GM19023 (cell line): ENCODE measurements around the gene ADAM23.

Source experiments
- ATAC-seq: cut with Tn5 transposase; IDR thresholded peaks from one replicate; pipeline ENCODE4 v1.9.1; 2021; ENCODE audit warnings: mild to moderate bottlenecking, moderate library complexity; ENCODE audit not compliant: unreplicated experiment

Gene ADAM23

GRCh38 chr2:206488053-206488452, 44.7 kb downstream of the ADAM23 start:
- ATAC-seq = no peak

DNA sequence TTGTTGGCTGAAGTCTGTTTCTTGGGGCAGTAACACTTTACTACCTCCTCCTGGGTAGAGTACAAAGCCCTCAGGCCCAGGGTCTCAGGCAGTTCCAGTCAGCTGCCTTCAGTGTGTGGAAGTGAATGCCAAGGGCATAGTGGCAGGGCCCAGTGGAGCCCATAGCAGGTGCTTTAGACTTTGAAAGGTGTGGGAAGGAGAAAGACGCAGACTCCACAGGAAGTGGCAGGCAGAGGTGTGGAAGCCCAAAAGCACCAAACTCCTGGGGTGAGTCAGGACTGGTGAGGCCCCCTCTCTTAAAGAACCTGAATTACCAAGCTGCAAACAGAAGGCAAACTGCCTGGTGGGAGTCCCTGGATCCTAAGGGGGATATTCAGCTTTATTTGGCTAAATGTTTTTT, 45.3 kb downstream of the ADAM23 start:
- no peak for ATAC-seq

DNA sequence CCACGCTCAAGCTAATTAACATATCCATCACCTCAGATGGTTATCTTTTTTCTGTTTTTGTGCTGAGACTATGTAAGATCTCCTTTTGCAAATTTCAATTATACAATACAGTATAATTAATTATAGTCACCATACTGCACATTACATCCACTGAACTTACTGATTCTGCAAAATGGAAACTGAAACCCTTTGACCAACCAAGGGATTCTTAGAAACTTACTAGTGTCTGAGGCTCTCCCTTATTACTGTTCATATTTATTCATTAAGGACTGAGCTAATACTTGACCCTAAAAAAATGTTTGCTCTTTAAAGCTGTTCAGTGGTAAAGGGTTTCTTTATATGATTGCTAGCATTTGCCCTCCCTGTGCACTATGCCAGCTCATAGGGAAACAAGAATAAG, 50.7 kb downstream of the ADAM23 start:
- ATAC-seq = no peak

DNA sequence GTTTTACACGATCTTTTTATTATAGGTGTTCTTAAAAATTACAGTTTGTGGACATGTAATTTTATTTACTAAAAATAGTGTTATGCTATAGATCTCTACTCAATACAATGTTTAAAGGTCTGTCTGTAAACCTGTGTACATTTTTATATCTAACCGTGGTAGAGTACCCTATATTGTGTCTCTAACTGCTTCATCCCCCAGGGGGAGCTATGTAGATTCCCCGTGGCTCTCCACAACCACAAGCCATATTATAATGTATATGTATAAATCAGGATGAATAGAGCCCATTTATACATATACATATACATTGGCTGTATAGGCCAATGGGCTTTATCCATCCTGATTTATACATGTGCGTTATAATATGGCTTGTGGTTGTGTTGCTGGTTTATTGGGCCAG, 59.4 kb downstream of the ADAM23 start:
- no peak for ATAC-seq

- ATAC-seq = no peak
Measured at GRCh38 chr2:206511283-206511682, 68.0 kb downstream of the ADAM23 start.

DNA sequence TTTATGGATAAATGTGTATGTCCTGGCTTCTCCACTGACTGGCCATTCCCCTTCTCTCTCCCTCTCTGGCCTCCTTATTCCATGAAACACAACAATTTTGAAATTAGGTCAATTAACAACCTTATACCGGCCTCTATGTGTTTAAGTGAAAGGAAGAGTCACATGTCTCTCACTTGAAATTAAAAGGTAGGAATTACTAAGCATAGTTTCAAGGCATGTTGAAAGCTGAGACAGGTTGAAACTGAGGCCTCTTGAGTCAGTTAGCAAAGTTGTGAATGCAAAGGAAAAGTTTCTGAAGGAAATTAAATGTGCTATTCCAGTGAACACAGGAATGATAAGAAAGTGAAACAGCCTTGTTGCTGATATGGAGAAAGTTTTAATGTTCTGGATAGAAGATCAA, 69.7 kb downstream of the ADAM23 start:
- no peak for ATAC-seq

- ATAC-seq = no peak
Measured at GRCh38 chr2:206515580-206515979, 72.2 kb downstream of the ADAM23 start.

DNA sequence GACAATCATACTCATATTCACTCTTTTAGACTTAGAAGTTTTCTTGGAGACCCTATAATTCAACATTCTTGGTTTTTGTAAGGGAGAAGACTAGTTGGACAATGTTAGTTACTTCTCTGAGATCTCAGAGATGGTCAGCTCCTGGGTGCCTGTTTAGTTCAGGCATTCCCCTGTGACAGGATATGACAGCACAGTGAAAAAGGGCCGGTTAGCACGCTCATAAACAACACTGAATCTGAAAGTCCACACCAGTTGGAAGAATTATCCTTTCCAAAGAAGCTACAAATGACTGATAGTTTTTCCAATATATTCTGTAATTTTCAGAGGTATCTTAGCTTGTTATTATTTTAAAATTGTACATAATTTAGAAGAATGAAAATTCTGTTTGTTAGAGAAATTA, 75.7 kb downstream of the ADAM23 start:
- no peak for ATAC-seq

DNA sequence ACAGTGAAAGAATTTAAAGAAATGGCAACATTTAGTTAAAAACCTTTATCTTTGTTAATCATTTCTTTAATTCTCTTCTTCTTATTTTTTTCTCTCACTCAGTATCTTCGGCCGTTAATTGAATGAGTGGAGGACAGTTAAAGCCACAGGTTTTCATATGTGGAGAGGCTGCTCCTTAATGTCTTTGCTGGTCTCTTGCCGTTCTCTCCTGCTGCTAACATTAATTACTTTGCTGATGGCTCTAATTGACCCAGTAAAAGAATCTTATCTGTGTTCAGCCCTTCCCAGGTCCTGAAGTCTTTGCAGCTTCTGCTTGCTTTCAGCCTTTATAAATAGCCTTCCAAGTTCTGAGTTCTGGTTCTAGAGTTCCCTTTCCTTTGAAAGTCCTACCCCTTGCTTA, 77.1 kb downstream of the ADAM23 start:
- no peak for ATAC-seq

DNA sequence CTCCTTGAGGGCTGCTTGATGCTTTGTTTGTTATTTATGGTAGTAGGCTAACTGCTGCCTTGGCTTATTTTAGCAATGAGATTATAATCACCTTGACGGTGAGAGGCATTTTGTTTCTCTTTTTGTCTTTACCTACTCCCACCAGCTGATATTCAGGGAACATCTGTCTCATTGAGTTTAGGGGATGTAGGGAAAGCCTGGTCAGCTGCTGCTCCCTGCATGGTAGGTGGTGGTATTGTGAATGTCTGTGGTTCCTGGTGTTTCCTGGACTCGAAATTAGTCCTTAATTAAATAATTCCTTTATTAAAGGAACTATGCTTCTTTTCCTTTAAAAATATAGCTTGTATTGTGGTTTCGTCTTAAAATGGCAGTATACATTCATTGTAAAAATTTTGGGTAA, 77.8 kb downstream of the ADAM23 start:
- no peak for ATAC-seq

GRCh38 chr2:206521612-206522011, 78.3 kb downstream of the ADAM23 start:
- no peak for ATAC-seq

GRCh38 chr2:206526416-206526815, 83.1 kb downstream of the ADAM23 start:
- no peak for ATAC-seq

GRCh38 chr2:206527153-206527552, 83.8 kb downstream of the ADAM23 start:
- ATAC-seq = no peak

- ATAC-seq = no peak
Measured at GRCh38 chr2:206530727-206531126, 87.4 kb downstream of the ADAM23 start.

DNA sequence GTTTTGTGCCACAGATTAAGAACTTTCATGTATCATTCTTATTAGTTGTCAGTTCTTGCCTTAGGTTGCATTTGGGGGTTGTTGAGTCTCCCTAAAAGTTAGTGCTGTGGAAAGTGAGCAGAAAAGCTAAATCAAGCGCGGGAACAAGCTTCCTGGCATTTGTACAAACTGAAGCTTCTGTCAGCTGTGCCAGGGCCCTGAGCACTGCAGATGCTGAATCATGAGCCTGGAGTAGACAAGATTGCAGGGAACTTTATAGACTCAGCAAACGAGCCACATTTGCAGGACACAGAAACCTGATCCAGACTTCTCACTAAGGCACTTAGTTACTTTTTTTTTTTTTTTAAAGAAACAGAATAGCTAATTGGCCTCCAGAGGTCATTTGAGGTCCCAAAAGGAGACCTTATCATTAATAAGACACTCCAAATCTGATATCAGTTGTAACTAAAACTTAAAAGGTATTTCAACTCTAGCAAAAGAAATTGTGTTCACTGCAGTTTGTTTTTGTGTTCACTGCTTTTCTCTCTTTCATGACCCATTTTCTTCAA, 88.7 kb downstream of the ADAM23 start:
- ATAC-seq = no peak

- no peak for ATAC-seq
Measured at GRCh38 chr2:206533977-206534376, 90.6 kb downstream of the ADAM23 start.

GRCh38 chr2:206535260-206535986, 92.1 kb downstream of the ADAM23 start:
- no peak for ATAC-seq

- ATAC-seq = no peak
Measured at GRCh38 chr2:206540757-206541156, 97.4 kb downstream of the ADAM23 start.

DNA sequence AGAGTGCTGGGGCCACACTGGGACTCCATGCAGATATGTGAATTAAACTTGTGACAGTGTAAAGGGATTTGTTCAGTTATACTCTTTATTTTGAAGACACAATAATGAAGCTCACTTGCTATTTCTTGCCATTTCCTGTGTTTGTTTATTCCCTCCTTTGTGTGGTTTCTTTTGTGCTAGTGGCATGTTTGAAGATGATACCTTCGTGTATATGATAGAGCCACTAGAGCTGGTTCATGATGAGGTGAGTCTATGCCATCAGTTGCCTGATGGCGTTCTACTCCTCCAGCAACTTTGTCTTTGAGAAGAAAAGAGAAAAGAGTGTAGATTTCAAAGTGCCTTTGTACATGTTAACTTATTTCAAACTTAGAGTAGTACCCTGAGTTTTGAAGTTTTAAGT, 99.7 kb downstream of the ADAM23 start:
- no peak for ATAC-seq

DNA sequence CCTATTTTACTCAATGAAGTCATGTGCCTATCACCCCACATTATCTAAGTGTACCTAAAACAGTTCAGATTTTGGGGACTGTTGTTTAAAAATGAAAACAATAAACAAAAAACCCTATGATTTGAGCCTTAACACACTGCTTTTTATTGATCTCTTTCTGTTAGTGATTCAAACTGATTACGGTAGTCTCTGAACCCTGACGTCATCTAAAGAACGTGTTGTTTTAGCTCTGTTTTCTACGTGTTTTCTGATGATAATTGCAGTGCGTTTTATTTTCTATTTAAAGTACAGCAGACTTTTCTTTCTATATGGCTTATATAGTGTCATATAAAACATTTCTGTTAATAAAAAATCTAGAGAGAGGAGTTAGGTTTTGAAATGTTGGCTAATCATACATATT, 105.1 kb downstream of the ADAM23 start:
- ATAC-seq = no peak

- no peak for ATAC-seq
Measured at GRCh38 chr2:206555721-206556120, 112.4 kb downstream of the ADAM23 start.

DNA sequence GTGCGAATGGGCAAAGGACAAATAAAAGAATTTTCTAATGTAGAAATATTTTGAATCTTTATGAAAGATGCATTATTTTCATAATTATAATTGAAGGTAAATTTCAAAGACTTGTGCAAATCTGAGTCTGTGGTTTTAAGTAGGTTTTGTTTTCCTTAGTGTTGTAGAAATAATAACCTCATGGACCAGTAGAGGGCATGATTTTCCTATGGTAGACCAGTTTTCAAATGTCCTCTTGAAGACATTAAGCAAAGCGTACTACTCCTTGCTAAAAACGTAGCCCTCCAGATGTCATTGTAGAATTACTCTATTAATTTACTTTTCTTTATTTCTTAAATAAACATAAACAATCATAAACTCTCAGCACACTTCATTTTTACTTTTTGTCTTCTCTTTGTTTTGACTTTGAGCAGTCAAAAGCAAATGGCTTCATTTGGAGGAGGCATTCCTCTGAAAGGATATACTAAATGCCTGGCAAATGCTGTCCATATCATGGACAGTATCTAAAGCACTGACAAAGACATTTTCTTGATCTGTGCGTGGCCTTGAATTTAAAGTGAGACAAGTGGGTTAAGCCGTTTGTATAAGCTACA, 113.1 kb downstream of the ADAM23 start:
- no peak for ATAC-seq

GRCh38 chr2:206557321-206557720, 114.0 kb downstream of the ADAM23 start:
- ATAC-seq = no peak
